ENCODE data around the gene RHOXF2.
"Not testable (repeated sequence)": the region's sequence is repeated elsewhere in the genome, so short reads cannot be mapped to it uniquely, and the experiment has no call there.

The RHOXF2 gene, protein sequence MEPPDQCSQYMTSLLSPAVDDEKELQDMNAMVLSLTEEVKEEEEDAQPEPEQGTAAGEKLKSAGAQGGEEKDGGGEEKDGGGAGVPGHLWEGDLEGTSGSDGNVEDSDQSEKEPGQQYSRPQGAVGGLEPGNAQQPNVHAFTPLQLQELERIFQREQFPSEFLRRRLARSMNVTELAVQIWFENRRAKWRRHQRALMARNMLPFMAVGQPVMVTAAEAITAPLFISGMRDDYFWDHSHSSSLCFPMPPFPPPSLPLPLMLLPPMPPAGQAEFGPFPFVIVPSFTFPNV

GRCh38 chrX:120158313-120158712 lies at the start of gene RHOXF2:
RHOXF2 (plus strand) TSS chrX:120158613; CDS start chrX:120158751, 138 bp downstream.
- DNase-seq (ENCODE audit: low read depth, low spot score) = not testable (repeated sequence)

DNA sequence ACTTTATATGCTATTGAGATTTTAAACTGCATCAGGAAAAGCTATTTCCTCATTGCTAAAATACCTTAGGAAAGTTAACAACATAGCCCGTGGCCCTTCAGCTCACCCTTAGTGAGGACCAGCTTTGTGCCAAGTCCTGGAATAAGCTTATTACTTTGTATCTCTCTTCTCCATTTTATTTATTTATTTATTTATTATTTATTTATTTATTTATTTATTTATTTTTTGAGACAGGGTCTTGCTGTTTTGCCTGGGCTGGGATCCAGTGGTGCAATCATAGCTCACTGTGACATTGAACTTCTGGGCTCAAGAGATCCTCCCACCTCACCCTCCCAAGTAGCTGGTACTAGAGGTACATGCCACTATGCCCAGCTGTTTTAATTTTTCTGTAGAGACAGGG lies 49.0 kb upstream of the RHOXF2 start:
- DNase-seq (ENCODE audit: low read depth, low spot score) = no peak

DNA sequence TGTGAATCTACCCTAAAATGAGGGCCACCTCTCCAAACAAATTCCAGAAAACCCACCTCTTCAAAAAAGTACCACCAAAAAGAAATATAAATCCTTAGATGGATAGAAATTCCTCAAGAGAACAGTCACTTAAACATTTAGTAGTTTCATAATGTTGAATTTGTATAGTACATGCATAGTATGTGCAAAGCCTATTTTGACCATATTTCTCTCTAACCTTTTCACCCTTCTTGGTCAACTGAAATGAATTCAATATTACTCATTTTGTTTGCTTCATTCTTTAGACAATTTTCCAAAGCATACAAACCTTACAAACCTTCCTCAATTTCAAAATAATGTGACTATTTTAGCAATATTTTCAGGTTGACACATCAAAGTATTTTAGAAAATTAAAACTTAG lies 46.8 kb upstream of the RHOXF2 start:
- no peak for DNase-seq (ENCODE audit: low read depth, low spot score)

DNA sequence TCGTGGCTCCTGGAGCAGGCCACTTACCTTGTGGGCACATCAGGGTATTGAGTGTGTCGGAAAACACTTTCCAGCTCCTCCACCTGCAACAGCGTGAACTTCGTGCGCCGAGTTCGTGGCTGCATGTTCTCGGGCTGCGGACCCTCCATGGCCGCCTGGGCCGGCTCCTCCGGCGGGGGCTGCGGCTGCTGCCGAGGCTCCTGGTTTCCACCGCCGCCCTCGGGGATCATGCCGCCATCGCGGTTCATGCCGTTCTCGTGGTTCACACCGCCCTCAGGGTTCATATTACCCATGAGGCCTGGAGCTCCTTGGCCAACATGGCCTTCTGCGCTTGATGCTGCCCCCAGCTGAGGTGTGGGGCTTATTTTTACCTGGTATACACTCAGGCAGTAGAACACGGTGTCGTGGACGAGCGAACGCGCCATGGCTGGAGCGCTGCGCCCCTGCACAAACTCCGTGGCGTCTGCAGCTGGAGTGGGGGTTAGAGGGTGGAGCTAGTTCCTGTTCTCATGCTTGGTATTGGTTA lies 42.9 kb upstream of the RHOXF2 start, which contains the start of gene RHOXF1:
TSS of gene RHOXF1 (minus strand) at position 476 of the 526 bp plus-strand sequence. CDS start at position 425, 51 bp downstream.
- no peak for DNase-seq (ENCODE audit: low read depth, low spot score)

DNA sequence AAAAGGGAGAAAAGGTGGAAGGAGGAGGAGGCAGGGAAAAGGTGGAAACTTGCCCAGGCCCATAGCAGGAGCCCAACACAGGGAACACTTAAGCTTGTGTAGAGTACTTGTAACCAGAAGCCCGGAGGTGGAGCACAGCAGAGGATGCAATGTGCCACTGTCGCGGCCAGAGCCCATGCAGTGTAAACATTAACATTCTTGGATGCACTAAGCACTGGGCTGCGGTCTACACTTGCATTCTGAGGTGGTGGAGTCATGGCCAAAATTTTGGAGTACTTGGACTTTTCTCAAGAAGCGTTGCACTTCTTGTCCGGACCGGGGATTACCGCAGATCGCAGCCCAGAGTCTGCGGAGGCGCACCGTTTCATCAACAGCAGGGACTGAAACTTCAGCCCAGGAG lies 38.2 kb upstream of the RHOXF2 start:
- DNase-seq (ENCODE audit: low read depth, low spot score) = no peak

- no peak for DNase-seq (ENCODE audit: low read depth, low spot score)
Measured at GRCh38 chrX:120125444-120125843, 33.0 kb upstream of the RHOXF2 start.

DNA sequence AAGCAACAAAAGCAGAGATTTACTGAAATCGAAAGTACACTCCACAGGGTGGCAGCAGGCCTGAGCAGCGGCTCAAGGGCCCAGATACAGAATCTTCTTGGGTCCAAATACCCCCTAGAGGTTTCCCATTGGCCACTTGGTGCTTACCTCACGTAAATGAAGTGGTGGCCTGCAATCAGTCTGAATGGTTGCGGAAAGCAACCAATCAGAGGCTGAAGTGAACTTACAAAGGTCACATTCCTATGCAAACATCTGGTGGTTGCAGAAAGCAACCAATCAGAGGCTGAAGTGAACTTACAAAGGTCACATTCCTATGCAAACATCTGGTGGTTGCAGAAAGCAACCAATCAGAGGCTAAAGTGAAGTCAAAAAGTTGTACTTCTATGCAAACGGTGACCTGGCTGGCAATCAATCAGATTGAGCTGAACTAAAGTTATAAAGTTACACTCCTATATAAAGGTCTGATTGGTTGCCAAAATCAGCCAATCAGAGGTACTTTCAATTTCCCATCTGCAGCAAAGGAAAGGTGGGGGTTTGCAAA lies 30.0 kb upstream of the RHOXF2 start:
- DNase-seq (ENCODE audit: low read depth, low spot score) = not testable (repeated sequence)

- DNase-seq (ENCODE audit: low read depth, low spot score) = no peak
Measured at GRCh38 chrX:120136128-120136527, 22.3 kb upstream of the RHOXF2 start.

GRCh38 chrX:120136840-120137239 lies 21.6 kb upstream of the RHOXF2 start:
- no peak for DNase-seq (ENCODE audit: low read depth, low spot score)

DNA sequence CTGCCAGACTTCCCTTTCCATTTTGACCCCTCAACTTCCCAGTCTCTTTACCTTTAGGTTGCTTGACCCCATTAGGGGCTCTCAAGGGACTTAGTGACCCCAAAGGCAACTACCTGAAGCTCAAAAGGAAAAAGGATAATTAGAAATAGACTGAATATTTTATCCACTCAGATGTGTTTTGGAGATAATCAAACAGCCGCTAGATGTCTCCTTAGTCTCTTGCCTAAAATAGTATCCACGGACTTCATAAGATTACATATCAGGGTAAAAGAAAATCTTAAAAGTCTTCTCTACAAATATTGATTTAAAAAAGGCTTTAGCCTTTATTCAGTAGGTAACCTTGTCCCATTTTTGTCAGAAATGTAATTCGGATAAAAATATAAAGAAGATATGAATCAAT lies 21.0 kb upstream of the RHOXF2 start:
- no peak for DNase-seq (ENCODE audit: low read depth, low spot score)

DNA sequence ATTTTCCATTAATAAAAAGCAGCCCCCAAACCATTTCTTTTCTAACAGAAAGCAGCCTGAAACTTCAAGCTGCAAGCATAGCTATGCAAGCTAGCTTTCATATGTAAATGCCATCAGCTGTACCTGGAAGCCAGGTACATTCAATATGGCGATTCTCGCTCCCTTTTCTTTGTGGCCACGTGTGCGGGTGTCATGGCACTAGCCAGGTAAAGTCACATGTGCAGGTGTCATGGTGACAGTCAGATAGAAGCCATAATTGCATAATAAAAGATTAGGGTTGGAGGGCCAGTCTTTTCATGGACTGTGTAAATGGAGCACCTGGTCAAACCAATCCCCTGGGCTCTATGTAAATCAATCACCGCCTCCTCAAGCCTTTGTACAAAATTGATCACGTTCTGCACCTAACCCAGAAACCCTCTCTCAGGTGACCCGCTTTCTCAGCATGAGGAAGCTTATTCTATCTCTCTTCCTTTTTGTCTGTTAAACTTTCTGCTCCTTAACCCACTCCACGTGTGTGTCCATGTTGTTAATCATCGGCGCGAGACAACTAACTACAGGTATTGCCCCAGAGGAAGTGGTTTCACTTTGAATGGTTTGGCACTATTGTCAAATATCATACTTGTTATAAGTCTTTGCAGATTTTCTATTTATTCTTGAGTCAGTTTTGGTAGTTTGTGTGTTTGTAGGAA lies 18.0 kb upstream of the RHOXF2 start:
- no peak for DNase-seq (ENCODE audit: low read depth, low spot score)

GRCh38 chrX:120144178-120144844 lies 14.1 kb upstream of the RHOXF2 start:
- no peak for DNase-seq (ENCODE audit: low read depth, low spot score)

DNA sequence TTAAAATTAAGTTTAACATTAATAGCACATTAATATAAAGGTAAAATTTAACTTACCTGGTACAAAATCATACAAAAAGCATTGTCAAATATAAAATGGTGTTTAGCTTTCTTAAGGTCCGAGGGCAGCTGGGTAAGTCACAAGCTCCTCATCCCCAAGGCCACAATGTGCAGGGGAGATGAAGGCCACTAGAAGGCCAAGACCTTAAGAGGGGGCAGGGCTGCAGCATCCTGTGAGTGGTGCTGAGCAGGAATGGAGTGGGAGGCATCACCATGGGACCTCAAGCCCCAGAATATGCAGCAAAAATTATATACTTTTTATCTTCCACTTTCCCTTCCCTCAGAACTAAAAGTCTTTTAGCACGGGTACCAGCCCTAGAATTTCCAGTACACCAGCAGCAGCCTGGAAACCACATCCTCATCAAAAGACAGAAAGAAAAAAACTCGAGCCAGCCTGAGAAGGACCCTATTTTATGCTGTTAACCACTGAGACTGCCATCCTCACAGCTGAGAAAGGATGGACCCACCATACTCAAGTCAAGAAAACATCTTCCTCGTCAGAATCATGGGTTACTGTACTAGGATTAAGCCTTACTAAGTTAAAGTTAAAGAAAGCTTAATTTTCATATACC lies 13.0 kb upstream of the RHOXF2 start:
- no peak for DNase-seq (ENCODE audit: low read depth, low spot score)

DNA sequence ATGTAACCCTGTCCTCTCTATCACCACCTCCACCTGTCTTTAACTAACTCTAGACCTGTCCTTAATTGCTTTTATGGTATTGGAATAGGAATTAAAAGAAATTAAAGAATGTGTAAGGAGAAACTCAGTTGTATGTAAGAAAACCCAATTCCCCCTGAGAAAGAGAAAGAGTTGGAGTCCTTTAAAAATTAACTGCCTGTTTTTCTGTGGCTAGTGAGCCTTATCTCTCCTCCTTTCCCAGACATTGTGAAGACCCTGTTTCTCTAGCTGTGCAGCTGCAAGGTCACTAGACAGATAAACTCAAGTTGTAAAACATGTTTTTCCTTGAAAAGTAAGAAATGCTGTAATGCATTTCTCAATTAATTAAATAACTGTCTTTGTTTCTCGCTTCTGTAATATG lies 12.1 kb upstream of the RHOXF2 start:
- not testable (repeated sequence) for DNase-seq (ENCODE audit: low read depth, low spot score)

DNA sequence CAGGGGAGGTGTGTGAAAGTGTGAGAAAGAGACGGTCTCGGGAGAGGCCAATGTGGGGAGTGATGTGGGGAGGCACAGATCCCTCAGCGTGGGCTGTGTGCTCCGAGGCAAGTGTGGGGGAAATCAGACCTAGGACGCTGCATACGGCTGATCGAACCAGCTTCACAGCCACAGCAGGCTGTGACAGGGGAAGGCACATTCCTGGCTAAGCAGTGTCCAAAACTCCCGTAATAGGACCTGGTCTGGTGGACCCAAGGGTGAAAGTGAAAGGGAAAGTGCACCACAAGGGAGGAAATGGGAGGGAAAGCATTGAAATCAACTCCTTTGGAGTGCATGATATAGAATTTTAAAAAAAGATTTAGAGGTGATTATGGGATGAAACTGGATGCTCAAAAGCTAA lies 10.9 kb upstream of the RHOXF2 start:
- DNase-seq (ENCODE audit: low read depth, low spot score) = no peak

- not testable (repeated sequence) for DNase-seq (ENCODE audit: low read depth, low spot score)
Measured at GRCh38 chrX:120150109-120150744, 8.2 kb upstream of the RHOXF2 start.

- not testable (repeated sequence) for DNase-seq (ENCODE audit: low read depth, low spot score)
Measured at GRCh38 chrX:120159086-120159485, 673 bp downstream of the RHOXF2 start.

- DNase-seq (ENCODE audit: low read depth, low spot score) = not testable (repeated sequence)
Measured at GRCh38 chrX:120193254-120193653, 34.8 kb downstream of the RHOXF2 start.

DNA sequence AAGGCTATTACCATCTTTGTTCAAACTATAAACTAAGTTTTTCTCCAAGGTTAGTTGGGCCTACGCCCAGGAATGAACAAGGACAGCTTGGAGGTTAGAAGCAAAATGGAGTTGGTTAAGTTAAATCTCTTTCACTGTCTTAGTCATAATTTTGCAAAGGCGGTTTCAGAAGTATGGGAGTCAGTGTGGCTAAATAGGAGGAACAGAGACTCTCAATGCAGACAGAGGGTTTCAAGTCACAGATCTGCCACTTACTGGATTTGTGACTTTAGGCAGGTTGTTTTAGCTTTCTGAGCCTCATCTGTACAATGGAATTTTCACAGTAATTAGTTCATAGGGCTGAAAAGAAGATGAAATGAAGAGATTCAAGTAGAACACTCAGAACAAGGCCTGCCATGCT lies 35.3 kb downstream of the RHOXF2 start:
- DNase-seq (ENCODE audit: low read depth, low spot score) = not testable (repeated sequence)

- DNase-seq (ENCODE audit: low read depth, low spot score) = not testable (repeated sequence)
Measured at GRCh38 chrX:120195786-120196185, 37.4 kb downstream of the RHOXF2 start.
